HG02840 (cell line): ENCODE results near the gene NSMCE4A.
"Not testable (repeated sequence)": the region's sequence is repeated elsewhere in the genome, so short reads cannot be mapped to it uniquely, and the experiment has no call there.

Experiments used
- ATAC-seq: cut with Tn5 transposase; IDR thresholded peaks from one replicate; pipeline ENCODE4 v1.9.1; 2021; ENCODE audit warnings: mild to moderate bottlenecking, moderate library complexity, moderate number of reproducible peaks; ENCODE audit not compliant: unreplicated experiment, low FRiP score

Gene NSMCE4A

DNA sequence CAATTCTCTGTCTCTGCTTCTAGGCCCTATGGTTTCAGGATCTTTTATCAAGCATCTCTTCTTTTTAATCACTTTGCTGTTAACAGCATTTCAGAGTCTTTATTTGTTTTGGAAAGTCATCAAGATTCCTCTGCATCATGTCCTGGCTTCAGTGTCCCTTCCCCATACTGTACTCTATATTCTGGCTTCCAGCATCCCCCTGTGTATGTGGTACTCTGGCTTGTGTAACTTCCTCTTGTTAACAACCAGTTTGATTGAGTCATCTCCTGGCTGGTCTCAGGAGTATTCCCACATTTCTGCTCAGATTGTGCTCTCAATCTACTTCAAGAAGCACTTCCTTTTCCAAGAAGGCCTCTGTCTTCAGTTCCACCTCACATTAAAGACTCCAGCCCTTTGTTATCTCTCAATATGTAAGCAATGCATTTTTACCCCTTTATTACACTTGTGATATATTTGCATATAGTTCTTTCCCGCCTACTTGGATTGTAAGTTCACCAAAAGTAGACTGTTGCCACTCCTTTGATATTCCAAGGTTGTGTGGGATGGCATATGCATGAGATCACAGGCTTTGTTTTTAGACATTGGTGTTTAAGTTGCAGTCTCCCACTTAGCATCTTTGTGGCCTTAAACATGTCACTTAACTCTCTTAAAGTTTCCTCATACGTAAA is 32.1 kb downstream of the NSMCE4A start:
- ATAC-seq = no peak

DNA sequence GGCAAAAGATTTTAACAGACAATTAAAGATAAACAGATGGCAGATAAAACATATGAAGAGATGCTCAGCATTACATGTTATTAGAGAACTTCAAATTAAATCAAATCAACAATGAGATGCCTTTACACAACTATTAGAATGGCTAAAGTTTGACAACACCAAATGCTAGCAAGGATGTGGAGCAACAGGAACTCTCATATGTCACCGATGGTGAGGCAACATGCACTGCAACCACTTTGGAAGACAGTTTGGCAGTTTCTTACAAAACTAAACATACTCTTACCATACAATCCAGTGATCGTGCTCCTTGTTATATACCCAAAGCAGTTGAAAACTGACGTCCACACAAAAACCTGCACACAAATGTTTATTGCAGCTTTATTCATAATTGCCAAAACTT is 33.5 kb downstream of the NSMCE4A start:
- no peak for ATAC-seq

DNA sequence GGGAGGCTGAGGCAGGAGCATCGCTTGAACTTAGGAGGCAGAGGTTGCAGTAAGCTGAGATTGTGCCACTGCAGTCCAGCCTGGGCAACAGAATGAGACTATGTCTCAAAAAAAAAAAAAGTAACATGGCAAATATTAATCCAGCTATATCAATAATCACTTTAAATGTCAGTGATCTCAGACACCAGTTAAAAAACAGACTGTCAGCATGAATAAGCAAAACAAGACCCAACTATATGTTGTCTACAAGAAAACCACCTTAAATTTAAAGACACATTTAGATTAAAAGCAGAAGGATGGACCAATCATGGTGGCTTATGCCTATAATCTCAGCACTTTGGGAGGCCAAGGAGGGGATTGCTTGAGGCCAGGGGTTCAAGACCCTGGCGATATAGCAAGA is 38.7 kb downstream of the NSMCE4A start:
- ATAC-seq = no peak

DNA sequence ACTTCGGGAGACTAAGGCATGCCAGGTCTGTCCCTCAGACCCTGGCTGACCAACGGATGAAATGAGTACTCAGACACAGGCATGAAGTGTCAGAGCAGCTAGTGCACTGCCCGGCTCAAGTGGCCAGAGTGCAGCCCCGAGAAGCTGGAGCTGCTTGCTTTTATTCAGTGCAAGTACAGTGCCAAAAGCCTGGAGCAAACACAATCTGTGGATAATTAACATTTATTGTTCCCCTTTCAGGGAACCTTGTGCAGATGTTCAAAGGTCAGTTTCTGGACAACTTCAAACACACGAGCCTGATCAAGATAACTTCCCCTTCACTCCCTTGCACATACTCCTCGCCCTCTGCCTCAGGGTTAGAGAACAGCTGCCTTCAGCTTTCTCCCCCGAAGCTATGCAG is 39.3 kb downstream of the NSMCE4A start:
- no peak for ATAC-seq

DNA sequence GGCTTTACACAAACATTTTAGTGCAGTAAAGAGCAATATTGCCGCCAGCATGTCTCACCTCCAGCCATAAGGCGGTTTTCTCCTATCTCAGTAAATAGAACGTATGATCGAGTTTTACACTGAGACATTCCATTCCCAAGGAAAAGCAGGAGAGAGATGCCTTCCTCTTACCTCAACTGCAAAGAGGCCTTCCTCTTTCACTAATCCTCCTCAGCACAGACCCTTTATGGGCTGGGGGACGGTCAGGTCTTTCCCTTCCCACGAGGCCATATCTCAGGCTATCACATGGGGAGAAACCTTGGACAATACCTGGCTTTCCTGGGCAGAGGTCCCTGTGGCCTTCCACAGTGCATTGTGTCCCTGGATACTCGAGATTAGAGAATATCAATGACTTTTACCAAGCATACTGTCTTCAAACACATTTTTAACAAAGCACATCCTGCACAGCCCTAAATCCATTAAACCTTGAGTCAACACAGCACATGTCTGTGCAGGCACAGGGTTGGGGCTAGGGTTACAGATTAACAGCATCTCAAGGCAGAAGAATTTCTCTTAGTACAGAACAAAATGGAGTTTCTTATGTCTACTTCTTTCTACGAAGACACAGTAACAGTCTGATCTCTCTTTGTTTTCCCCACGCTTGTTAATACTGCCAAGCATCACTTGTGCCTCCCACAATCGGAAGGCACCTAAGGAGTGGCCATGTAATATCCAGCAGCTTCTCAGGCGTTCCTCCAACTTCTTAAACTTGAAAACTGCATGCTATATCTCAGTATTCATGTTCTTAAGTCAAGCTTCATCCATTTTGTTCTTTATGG is 44.5 kb downstream of the NSMCE4A start:
- not testable (repeated sequence) for ATAC-seq

DNA sequence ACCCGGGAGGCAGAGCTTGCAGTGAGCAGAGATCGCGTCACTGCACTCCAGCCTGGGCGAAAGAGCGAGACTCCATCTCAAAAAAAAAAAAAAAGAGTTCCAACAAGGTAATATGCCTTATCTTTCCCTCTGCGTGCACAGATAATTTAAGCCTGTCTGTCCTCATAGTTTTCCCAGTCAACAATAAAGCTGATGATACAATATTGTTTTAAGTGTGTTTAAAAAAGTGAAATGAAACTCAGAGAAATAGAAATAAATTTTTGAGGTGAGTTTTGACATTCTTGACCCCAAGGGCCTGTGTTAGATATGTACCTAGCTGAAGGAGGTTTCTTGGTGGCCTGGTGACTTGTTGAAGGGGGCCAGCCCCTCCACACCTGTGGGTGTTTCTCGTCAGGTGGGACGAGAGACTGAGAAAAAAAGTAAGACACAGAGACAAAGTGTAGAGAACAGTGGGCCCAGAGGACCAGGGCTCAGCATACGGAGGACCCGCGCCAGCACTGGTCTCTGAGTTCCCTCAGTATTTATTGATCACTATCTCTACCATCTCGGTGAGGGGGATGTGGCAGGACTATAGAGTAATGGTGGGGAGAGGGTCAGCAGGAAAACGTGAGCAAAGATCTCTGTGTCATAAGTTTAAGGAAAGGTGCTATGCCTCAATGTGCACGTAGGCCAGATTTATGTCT is 45.3 kb downstream of the NSMCE4A start:
- not testable (repeated sequence) for ATAC-seq

DNA sequence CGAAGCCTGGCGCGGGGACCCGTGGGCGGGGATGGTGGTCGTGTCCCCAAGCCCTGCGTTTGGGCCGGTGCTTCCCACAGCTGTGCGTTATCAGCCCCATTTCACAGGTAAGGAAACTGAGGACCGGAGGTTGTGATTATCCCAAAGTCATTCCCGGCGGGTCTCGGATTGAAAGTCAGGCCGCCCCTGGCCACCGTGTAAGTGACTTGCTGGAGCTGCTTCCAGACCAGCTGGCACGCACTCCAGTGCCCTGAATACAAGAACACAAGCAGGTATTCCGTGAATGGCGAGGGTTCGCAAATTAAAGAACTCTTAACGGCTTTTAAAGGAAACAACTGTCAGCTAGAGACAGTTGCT is 46.5 kb downstream of the NSMCE4A start:
- no peak for ATAC-seq

DNA sequence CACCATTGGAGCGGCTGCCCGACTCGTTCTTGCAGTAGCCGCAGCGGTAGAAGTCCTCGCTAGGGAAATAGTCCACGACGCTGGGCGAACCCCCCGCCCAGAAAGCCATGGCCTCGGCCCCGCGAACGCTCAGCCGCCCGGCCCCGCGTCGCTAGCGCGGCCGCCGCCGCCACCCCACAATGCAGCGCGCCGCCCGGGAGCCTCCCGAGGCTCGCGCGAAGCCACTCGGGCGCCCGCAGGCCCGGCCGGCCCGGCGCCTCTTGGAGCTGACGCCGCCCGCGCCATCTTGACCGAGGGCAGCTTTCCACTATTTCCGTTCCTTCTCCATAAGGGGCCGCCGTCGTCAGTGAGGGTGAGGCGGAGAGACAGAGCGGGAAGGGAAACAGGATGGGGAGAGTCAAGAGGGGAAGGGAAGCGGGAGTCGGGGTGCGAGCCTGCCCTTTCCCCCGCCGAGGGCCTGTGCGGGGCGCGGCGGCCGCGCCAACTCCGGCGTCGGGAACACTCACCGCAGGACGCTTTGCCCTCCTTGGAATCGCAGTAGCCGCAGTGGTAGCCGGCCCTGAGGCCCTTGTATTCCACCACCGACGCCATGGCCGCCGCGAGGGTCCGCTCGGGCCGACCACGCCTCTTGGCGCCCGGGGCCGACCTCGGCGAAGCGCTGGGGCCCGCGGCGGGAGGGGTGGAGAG is 47.0 kb downstream of the NSMCE4A start, which contains the start of gene ATE1:
Gene ATE1 (minus strand): TSS at position 191 of the 687 bp plus-strand sequence. CDS start 82 bp downstream, at position 109.
- peak; percentile 77 for ATAC-seq

DNA sequence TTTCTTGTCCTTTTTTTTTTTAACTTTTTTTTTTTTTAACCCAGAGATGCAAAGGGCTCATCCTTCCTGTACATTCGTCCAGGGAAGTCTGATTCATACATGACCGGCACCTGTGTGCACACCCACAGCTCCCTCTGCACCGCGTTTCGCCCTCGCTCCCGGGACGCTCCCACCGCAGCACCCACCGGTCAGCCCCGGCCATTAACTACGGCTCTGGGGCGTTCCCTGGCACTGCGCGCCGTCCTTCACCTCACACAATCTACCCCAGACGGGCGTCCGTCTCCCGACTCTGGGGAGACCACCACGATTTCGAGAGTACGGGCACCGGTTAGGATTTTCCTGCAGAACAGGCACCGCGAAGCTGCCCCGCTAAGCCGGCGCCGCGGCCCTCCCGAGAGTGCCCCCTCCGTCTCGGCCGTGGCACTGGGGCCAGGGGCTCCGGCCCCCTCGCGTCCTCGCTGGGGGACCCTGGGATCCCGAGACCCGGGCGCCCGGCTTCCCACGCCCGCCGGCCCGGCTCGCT is 47.6 kb downstream of the NSMCE4A start:
- peak; percentile 51 for ATAC-seq

DNA sequence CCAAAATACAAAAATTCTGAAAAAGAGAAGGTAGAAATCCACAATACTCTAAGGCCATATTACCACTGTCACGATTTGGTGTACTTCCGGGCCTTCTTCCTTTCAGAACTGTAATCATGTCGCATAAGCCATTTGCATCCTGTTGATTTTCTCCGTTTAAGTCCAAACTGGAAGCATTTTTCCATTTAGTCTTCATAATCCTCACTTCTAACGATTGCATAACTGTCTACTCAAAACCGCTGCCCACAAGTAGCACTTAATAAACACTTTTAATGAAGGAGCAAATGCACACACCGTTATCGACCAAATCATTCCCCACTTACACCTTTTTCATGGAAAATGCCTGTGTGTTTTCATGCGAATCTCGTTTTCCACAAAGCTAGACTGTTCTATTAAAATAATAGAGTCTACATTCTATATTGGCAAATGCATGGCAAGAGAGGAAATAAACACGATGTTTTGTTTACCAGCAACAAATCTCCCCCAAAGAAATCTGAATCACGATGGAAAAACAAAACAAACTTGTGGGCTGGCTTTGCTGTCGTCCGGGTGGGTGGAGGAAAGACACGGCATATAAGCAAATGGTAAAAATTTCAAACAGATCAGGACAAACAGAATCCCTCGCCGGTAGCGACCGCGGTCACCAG is 48.2 kb downstream of the NSMCE4A start:
- ATAC-seq = peak; percentile 25

DNA sequence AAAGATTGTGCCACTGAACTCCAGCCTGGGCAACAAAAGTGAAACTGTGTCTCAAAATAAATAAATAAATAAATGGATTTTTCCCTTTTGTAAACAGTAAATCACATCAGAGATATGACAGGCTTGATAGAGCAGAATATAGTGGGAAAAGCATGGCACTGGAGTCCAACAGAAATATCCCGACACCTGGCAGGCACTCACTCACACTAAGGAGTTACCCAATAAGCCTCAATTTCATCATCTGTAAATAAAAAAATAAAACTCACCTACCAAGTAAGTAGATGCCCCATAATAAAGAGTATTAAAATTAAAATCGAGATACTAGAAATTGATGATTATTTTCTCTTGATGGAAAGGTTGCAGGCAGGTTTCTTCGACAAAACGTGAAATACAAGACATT is 48.9 kb downstream of the NSMCE4A start:
- no peak for ATAC-seq

DNA sequence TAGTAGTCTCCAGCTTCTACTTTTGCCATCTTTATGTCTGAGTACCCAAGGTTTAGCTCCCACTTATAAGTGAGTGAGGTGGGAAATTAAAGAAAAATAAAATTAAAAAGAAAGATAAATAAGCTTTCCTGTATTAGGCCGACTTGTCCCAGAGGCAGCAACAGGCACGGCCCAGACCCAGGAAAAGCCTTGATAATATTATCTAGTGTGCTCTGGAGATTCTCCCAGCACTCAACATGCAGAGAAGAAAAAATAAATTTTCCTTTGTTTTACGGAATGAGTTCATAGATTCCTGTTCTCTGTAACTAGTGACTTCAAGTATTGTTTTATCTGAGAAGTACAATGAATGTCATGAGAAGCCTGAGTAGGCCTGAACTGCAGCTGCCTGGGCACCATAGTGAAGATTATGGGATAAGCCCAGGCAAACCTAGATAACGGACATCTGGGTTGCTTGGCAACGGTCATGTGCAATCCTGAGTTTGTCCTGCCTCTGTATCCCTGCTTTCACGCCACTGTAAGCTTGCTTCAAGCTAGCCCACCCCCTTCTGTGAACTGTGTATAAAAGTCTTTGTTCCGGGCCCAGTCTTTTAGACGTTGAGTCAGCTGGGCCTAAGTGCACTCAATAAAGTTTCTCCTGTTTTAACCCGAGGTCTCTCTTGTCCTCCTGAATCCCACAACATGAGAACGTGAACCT is 53.6 kb downstream of the NSMCE4A start:
- no peak for ATAC-seq

DNA sequence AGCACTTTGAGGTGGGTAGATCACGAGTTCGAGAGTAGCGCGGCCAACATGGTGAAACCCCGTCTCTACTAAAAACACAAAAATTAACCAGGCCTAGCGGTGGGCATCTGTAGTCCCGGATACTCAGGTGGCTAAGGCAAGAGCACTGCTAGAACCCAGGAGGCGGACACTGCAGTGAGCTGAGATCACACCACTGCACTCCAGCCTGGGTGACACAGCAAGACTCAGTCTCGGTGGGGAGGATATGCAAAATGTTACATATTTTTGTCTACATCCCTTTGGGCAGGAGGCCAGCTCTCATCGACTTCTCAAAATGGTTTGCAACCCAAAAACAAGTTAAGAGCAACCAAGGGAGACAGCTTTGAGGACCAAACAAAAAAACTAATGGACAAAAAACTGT is 55.4 kb downstream of the NSMCE4A start:
- no peak for ATAC-seq

DNA sequence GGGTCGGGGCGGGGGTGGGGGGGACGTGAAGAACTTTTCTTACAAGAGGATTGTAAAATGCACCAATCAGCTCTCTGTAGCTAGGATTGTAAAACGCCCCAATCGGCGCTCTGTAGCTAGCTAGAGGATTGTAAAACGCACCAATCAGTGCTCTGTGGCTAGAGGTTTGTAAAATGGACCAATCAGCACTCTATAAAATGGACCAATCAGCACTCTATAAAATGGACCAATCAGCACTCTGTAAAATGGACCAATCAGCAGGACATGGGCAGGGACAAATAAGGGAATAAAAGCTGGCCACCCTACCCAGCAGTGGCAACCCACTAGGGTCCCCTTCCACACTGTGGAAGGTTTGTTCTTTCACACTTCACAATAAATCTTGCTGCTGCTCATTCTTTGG is 56.2 kb downstream of the NSMCE4A start:
- not testable (repeated sequence) for ATAC-seq

DNA sequence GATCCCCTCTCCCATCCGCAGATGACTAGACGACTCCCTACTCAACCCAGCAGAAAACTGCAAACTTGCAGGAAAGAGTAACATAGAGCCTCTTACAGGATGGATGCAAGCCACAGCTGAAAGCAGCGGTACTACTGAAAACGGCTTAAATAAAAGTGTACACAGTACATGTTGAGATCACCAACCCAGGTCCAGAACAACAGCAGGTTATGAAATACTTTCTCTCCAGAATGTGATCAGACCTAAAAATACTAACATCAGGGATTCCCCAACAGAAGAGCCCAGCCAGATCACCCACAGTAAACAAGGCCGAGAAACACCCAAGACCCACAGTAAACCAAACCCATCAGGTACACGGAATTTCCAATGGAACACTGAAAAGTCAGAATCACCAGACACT is 60.4 kb downstream of the NSMCE4A start:
- no peak for ATAC-seq

DNA sequence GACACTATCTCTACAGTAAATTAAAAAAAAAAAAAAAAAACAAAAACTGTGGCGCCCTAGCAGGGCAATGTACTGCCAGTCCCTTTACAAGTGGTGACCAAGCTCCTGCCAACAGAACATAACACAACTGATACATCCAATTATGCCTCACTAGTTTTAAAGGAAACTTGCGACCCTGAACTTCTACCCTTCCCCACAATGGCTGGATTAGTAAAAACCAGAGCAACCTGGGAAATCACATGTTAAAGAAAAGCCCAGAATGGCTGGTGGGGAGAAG is 63.7 kb downstream of the NSMCE4A start:
- no peak for ATAC-seq

DNA sequence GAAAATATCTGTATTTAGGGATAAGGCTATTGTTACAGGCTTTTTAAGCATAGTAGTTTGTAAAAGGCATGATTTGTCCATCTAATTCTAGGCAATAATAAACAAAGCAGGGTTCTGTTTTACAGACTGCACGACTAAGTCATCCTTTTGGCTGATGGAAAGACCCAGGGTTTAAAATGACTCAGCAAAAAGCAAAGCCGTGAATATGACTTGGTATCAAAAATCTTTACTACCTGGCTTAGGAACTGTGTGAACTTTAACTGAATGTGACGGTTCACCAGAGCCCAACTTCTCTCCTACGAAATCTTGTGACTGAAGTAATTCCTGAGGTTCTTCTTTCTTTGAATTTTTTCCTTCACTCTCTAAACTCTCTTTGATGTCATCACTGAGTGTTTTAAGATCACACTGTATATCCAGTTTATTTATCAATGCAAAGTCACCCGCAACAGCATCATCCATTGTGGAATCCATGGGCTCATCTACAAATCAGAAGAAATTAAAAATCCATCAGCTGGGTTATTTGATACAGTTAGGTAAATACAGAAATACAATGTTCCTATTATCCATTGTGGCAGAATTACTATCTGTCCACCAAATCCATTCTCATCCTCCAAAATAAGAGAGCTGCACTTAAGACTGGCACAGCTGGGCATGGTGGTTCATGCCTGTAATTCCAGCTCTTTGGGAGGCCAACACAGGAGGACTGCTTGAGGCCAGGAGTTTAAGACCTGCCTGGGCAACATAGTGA is 64.2 kb downstream of the NSMCE4A start:
- no peak for ATAC-seq
